Measurements from ENCODE around the gene CDK6.
A peak's percentile ranks its signal among the peaks of the same experiment; 100 is the strongest.

The CDK6 gene

GRCh38 chr7:92707435-92707834, 128.9 kb downstream of the CDK6 start:
- no peak for DNase-seq

- DNase-seq = no peak
These were observed 129.8 kb downstream of the CDK6 start for GRCh38 chr7:92706563-92706962.

GRCh38 chr7:92705831-92706230, 130.5 kb downstream of the CDK6 start:
- DNase-seq = no peak

GRCh38 chr7:92704858-92705257, 131.5 kb downstream of the CDK6 start:
- no peak for DNase-seq

GRCh38 chr7:92702535-92702934, 133.8 kb downstream of the CDK6 start:
- DNase-seq = no peak

- no peak for DNase-seq
These were observed 136.3 kb downstream of the CDK6 start for GRCh38 chr7:92699966-92700514.

- peak in 1 of 4 experiments; percentile 7 for DNase-seq
These were observed 136.8 kb downstream of the CDK6 start for GRCh38 chr7:92699560-92699959.

GRCh38 chr7:92698237-92698841, 138.0 kb downstream of the CDK6 start:
- DNase-seq = no peak

GRCh38 chr7:92697414-92697813, 139.0 kb downstream of the CDK6 start:
- DNase-seq = no peak

GRCh38 chr7:92697012-92697411, 139.4 kb downstream of the CDK6 start:
- no peak for DNase-seq

GRCh38 chr7:92696584-92696983, 139.8 kb downstream of the CDK6 start:
- no peak for DNase-seq

GRCh38 chr7:92695308-92696261, 140.8 kb downstream of the CDK6 start:
- peak in 3 of 4 experiments; percentile 12 to 32 (median 15) for DNase-seq

GRCh38 chr7:92694211-92694610, 142.2 kb downstream of the CDK6 start:
- DNase-seq = no peak

- DNase-seq = no peak
These were observed 142.9 kb downstream of the CDK6 start for GRCh38 chr7:92693519-92693918.

- peak; percentile 62 to 85 (median 70) for DNase-seq
These were observed 144.8 kb downstream of the CDK6 start for GRCh38 chr7:92691578-92691977.

- no peak for DNase-seq
These were observed 151.0 kb downstream of the CDK6 start for GRCh38 chr7:92685136-92686042.

- DNase-seq = no peak
These were observed 152.1 kb downstream of the CDK6 start for GRCh38 chr7:92684274-92684673.

- no peak for DNase-seq
These were observed 153.4 kb downstream of the CDK6 start for GRCh38 chr7:92682903-92683539.

GRCh38 chr7:92682330-92682729, 154.0 kb downstream of the CDK6 start:
- DNase-seq = no peak

- DNase-seq = no peak
These were observed 154.7 kb downstream of the CDK6 start for GRCh38 chr7:92681633-92682032.

GRCh38 chr7:92680442-92680841, 155.9 kb downstream of the CDK6 start:
- no peak for DNase-seq

GRCh38 chr7:92678291-92678920, 158.0 kb downstream of the CDK6 start:
- no peak for DNase-seq

All from suppressor macrophage (primary cell).